ENCODE measurements around the gene MYORG. TPM values are rescaled to one million over a fixed set of nuclear protein-coding genes. Genes with fewer than 3 reads are reported as not detected.
"Not testable (repeated sequence)": the region's sequence is repeated elsewhere in the genome, so short reads cannot be mapped to it uniquely, and the experiment has no call there.

Gene MYORG
- total RNA-seq, 2 experiments from 2014 or later, result 2.7 to 2.8 TPM

- H3K9me3 Mint-ChIP-seq, result peaks cover 9% of the 10 kb centered on the region
- no peak overlapping the region for H3K4me3 Mint-ChIP-seq
- H3K27ac Mint-ChIP-seq, result no peak overlapping the region
- ChIA-PET POLR2A (no interaction called here), CTCF (no interaction called here)
- peaks cover 27% of the 10 kb centered on the region for H3K36me3 Mint-ChIP-seq (ENCODE audit: low read depth)
- no peaks in the 10 kb centered on the region for H3K27me3 Mint-ChIP-seq
- DNase-seq, result no peak
- H3K4me1 Mint-ChIP-seq, result peaks cover 16% of the 10 kb centered on the region
Measured at GRCh38 chr9:34371886-34372466, 4.7 kb downstream of the MYORG start.

DNA sequence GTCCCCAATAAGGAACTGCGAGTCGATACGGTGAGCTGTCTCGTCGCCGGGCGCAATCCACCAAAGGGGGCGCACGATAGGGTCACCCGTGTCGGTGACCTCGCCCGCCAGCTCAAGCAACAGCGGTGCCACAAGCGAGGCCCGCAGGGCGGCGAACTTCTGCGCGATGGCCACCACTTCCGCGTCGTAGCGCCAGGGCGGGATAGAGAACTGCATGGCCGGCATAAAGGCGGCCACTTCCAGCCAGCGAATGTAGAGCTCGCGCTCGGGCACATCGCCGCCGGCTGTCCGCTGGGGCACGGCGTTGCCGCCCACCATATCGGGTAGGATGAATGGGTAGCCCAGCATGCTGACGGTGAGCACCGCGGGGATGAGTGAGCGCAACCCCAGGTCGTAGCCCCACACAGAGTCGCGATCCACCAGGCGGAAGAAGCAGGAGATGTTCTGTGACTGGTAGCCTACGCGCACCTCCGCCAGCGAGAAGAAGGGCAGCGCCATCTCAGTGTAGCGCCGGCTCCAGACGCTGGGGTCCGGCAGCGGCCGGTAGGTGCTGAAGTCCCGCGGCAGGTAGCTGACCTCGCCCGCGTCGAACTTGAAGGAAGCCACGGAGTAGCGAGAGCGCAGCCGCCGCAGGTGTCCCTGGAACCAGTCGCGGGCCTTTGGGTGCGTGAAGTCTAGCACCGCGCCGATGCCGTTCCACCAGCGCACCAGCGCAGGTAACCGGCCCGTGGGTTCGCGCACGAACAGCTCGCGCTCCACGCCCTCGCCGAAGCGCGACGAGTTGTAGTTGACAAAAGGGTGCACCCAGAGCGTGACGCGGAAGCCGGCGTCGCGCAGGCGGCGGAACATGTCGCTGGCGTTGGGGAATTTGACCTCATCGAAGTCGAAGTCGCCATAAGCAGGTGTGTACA, 5.5 kb downstream of the MYORG start:
- no peak for DNase-seq
- no peak overlapping the region for H3K4me3 Mint-ChIP-seq
- peaks cover 13% of the 10 kb centered on the region for H3K9me3 Mint-ChIP-seq
- POLR2A ChIA-PET, result interaction anchor here (0.7 kb wide), 1 partner anchor 9 kb away, joined by 4 read pairs; no protein-coding TSS in a partner anchor
- H3K27ac Mint-ChIP-seq, result no peak overlapping the region
- H3K4me1 Mint-ChIP-seq, result peaks cover 15% of the 10 kb centered on the region
- no peaks in the 10 kb centered on the region for H3K27me3 Mint-ChIP-seq
- CTCF ChIA-PET, result interaction anchor here (1.3 to 1.4 kb wide), 2 partner anchors 8 to 9 kb away, joined by 3 to 5 read pairs; no protein-coding TSS in a partner anchor
- H3K36me3 Mint-ChIP-seq (ENCODE audit: low read depth), result peaks cover 31% of the 10 kb centered on the region

GRCh38 chr9:34370335-34370969, 6.2 kb downstream of the MYORG start:
- no peaks in the 10 kb centered on the region for H3K27me3 Mint-ChIP-seq
- peaks cover 7% of the 10 kb centered on the region for H3K4me1 Mint-ChIP-seq
- ChIA-PET CTCF (interaction anchor here (1.3 to 1.4 kb wide), 2 partner anchors 9 to 10 kb away, joined by 3 to 5 read pairs; no protein-coding TSS in a partner anchor), POLR2A (interaction anchor here (0.7 kb wide), 1 partner anchor 10 kb away, joined by 4 read pairs; no protein-coding TSS in a partner anchor)
- no peak for DNase-seq
- peaks cover 13% of the 10 kb centered on the region for H3K9me3 Mint-ChIP-seq
- no peak overlapping the region for H3K4me3 Mint-ChIP-seq
- peaks cover 31% of the 10 kb centered on the region for H3K36me3 Mint-ChIP-seq (ENCODE audit: low read depth)
- no peak overlapping the region for H3K27ac Mint-ChIP-seq

DNA sequence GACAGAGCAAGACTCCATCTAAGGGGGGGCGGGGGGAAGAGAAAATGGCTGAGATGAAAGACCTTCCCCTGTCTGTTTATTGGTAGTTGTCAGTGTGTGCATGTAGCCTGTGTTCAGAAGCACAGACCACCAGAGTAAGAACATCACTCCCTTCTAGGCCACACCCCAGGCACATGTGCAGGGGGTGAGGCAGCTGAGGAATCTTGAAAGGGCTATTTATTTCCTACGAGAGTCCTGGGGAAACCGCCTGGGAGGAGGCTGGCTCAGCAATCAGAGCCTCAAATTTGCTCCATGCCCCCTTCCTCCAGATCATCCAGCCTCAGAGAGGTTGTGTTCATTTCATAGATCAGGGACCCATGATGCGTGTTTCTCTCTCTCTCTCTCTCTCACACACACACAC, 7.1 kb downstream of the MYORG start:
- H3K27ac Mint-ChIP-seq, result no peak overlapping the region
- peaks cover 5% of the 10 kb centered on the region for H3K4me1 Mint-ChIP-seq
- peaks cover 13% of the 10 kb centered on the region for H3K9me3 Mint-ChIP-seq
- DNase-seq, result no peak
- ChIA-PET CTCF (interaction anchor here (1.0 to 1.3 kb wide), 2 partner anchors 9 to 10 kb away, joined by 3 read pairs; no protein-coding TSS in a partner anchor), POLR2A (no interaction called here)
- no peaks in the 10 kb centered on the region for H3K27me3 Mint-ChIP-seq
- no peak overlapping the region for H3K4me3 Mint-ChIP-seq
- H3K36me3 Mint-ChIP-seq (ENCODE audit: low read depth), result peaks cover 31% of the 10 kb centered on the region

DNA sequence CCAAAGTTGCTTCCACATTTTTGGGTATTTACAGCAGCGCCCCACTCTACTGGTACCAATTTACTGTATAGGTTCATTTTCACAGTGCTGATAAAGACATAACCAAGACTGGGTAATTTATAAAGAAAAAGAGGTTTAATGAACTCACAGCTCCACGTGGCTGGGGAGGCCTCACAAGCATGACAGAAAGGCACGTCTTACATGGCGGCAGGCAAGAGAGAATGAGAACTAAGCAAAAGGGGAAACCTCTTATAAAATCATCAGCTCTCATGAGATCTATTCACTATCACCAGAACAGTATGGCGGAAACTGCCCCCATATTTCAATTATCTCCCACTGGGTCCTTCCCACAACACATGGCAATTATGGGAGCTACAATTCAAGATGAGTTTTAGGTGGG, 7.9 kb downstream of the MYORG start:
- CTCF ChIA-PET, result interaction anchor here (0.6 to 1.1 kb wide), 3 partner anchors 9 to 224 kb away, joined by 3 read pairs; no protein-coding TSS in a partner anchor
- DNase-seq, POLR2A ChIA-PET, H3K4me3 Mint-ChIP-seq, H3K27ac Mint-ChIP-seq, H3K27me3 Mint-ChIP-seq: not testable (repeated sequence)
- Mint-ChIP-seq H3K9me3 (peaks cover 13% of the 10 kb centered on the region), H3K4me1 (peaks cover 14% of the 10 kb centered on the region), H3K36me3 (ENCODE audit: low read depth) (peaks cover 31% of the 10 kb centered on the region)

DNA sequence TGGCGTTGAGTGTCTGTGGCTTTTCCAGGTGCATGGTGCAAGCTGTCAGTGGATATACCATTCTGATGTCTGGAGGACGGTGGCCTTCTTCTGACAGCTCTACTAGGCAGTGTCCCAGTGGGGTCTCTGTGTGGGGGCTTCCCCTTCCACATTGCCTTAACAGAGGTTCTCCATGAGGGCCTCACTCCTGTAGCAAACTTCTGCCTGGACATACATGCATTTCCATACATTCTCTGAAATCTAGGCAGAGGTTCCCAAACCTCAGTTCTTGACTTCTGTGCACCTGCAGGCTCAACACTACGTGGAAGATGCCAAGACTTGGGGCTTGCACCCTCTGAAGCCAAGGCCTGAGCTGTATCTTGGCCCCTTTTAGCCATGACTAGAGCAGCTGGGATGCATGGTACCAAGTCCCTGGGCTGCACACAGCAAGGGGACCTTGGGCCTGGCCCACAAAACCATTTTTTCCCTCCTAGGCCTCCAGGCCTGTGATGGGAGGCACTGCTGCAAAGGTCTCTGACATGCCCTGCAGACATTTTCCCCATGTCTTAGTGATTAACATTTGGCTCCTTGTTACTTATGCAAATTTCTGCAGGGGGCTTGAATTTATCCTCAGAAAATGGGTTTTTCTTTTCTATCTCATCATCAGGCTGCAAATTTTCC, 8.8 kb downstream of the MYORG start:
- POLR2A ChIA-PET, DNase-seq, H3K4me3 Mint-ChIP-seq, H3K27me3 Mint-ChIP-seq, H3K27ac Mint-ChIP-seq: not testable (repeated sequence)
- peaks cover 13% of the 10 kb centered on the region for H3K9me3 Mint-ChIP-seq
- CTCF ChIA-PET, result interaction anchor here (0.6 to 1.1 kb wide), 2 partner anchors 11 to 277 kb away, joined by 3 to 4 read pairs; no protein-coding TSS in a partner anchor
- H3K36me3 Mint-ChIP-seq (ENCODE audit: low read depth), result peaks cover 31% of the 10 kb centered on the region
- peaks cover 19% of the 10 kb centered on the region for H3K4me1 Mint-ChIP-seq

GRCh38 chr9:34366365-34366764, 10.3 kb downstream of the MYORG start:
- H3K4me1 Mint-ChIP-seq, result peaks cover 19% of the 10 kb centered on the region
- DNase-seq, result no peak
- H3K4me3 Mint-ChIP-seq, result no peak overlapping the region
- H3K27me3 Mint-ChIP-seq, result no peaks in the 10 kb centered on the region
- peaks cover 13% of the 10 kb centered on the region for H3K9me3 Mint-ChIP-seq
- no peak overlapping the region for H3K27ac Mint-ChIP-seq
- ChIA-PET CTCF (interaction anchor here (0.9 kb wide), 1 partner anchor 13 kb away, joined by 3 read pairs; no protein-coding TSS in a partner anchor), POLR2A (no interaction called here)
- H3K36me3 Mint-ChIP-seq (ENCODE audit: low read depth), result peaks cover 31% of the 10 kb centered on the region

- no peaks in the 10 kb centered on the region for H3K27me3 Mint-ChIP-seq
- H3K36me3 Mint-ChIP-seq (ENCODE audit: low read depth), result peaks cover 22% of the 10 kb centered on the region
- POLR2A ChIA-PET, result no interaction called here
- no peak overlapping the region for H3K4me3 Mint-ChIP-seq
- DNase-seq, result no peak
- peaks cover 16% of the 10 kb centered on the region for H3K4me1 Mint-ChIP-seq
- peaks cover 13% of the 10 kb centered on the region for H3K9me3 Mint-ChIP-seq
- no peak overlapping the region for H3K27ac Mint-ChIP-seq
- CTCF ChIA-PET, result interaction anchor here (1.4 kb wide), 1 partner anchor 14 kb away, joined by 3 read pairs; no protein-coding TSS in a partner anchor
Measured at GRCh38 chr9:34365282-34365681, 11.4 kb downstream of the MYORG start.

GRCh38 chr9:34363619-34364351, 12.9 kb downstream of the MYORG start:
- ChIA-PET POLR2A (no interaction called here), CTCF (interaction anchor here (0.6 to 1.7 kb wide), 2 partner anchors 40 to 135 kb away, joined by 4 to 6 read pairs; no protein-coding TSS in a partner anchor)
- peak; percentile 21 for DNase-seq
- peaks cover 13% of the 10 kb centered on the region for H3K36me3 Mint-ChIP-seq (ENCODE audit: low read depth)
- peaks cover 16% of the 10 kb centered on the region for H3K4me1 Mint-ChIP-seq
- no peaks in the 10 kb centered on the region for H3K27me3 Mint-ChIP-seq
- no peak overlapping the region for H3K4me3 Mint-ChIP-seq
- peak overlapping the region; percentile 59 for H3K27ac Mint-ChIP-seq
- H3K9me3 Mint-ChIP-seq, result peaks cover 10% of the 10 kb centered on the region

DNA sequence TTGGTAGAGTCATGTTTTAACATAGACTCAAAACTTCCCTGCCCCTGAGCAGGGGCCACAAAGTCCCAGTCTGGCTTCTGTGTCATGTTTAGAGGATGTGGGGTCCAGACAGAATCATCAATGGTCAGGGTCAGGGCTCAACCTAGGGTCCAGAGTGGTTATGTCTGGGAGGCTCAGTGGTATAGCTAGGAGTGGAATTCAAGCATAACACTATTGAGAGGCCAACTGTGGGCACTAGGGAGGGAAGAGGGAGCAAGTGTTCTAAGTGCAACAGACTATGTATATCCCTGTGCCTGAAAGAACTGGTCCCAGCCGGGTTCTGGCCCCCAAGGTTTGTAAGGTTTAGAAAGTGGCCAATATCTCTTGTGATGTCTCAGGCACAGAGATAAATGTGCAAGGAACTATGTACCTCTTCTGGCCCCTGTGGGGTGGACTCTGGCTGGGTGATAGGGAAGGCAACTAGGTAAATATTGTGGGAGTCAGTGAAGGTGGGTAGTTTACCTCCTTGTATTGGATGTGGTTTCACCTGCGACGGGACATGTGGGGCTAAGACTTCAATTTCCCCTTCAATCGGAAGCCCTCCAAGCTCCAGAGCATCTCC, 14.0 kb downstream of the MYORG start:
- no peak for DNase-seq
- Mint-ChIP-seq H3K4me1 (peaks cover 16% of the 10 kb centered on the region), H3K9me3 (peaks cover 3% of the 10 kb centered on the region), H3K27me3 (no peaks in the 10 kb centered on the region), H3K36me3 (ENCODE audit: low read depth) (peaks cover 11% of the 10 kb centered on the region), H3K27ac (no peak overlapping the region), H3K4me3 (no peak overlapping the region)
- POLR2A ChIA-PET, result no interaction called here
- CTCF ChIA-PET, result interaction anchor here (0.6 to 2.2 kb wide), 3 partner anchors 11 to 16 kb away, joined by 3 to 6 read pairs (median 5); no protein-coding TSS in a partner anchor

DNA sequence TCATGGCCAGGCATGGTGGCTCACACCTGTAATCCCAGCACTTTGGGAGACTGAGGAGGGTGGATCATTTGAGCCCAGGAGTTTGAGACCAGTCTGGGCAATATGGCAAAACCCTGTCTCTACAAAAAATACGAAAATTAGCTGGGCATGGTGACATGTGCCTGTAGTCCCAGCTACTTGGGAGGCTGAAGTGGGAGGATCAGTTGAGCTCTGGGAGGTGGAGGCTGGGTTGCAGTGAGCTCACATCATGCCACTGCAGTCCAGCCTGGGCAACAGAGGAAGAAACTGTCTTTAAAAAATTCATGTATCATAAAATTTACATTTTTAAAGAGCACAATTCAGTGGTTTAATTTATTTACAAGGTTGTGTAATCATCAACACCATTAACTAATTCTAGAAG, 23.7 kb downstream of the MYORG start:
- CTCF ChIA-PET, result interaction anchor here (1.1 kb wide), 1 partner anchor 33 kb away, joined by 3 read pairs; no protein-coding TSS in a partner anchor
- not testable (repeated sequence) for H3K27me3 Mint-ChIP-seq, DNase-seq, H3K9me3 Mint-ChIP-seq, H3K27ac Mint-ChIP-seq, H3K4me3 Mint-ChIP-seq, H3K4me1 Mint-ChIP-seq
- H3K36me3 Mint-ChIP-seq (ENCODE audit: low read depth), result peaks cover 21% of the 10 kb centered on the region
- POLR2A ChIA-PET, result interaction anchor here (0.6 kb wide), 1 partner anchor 23 kb away, joined by 4 read pairs; no protein-coding TSS in a partner anchor
